Stimulated activated CD4-positive, alpha-beta T cell treated with anti-CD3 and anti-CD28 coated beads, TNF-alpha, amount 100 ng/mL, for 4 hours (primary cell): Measurements from ENCODE around the gene TLE2.
"Not testable (repeated sequence)": the region's sequence is repeated elsewhere in the genome, so short reads cannot be mapped to it uniquely, and the experiment has no call there.

Experiments
- DNase-seq, 3 experiments: peaks; one replicate each; pipeline ENCODE4 v3.0.0-alpha.2; 2020; ENCODE audit warnings: low read depth in 3 of 3

Gene TLE2

GRCh38 chr19:3014135-3014534, 14.9 kb downstream of the TLE2 start:
- no peak for DNase-seq

GRCh38 chr19:3013263-3013725, 15.8 kb downstream of the TLE2 start:
- DNase-seq, result no peak

GRCh38 chr19:3012621-3013262, 16.3 kb downstream of the TLE2 start:
- DNase-seq, result no peak

GRCh38 chr19:3012059-3012458, 17.0 kb downstream of the TLE2 start:
- DNase-seq, result not testable (repeated sequence)

- no peak for DNase-seq
Measured at GRCh38 chr19:3010871-3011270, 18.2 kb downstream of the TLE2 start.

GRCh38 chr19:3008994-3009393, 20.1 kb downstream of the TLE2 start:
- DNase-seq, result no peak

GRCh38 chr19:3007975-3008374, 21.1 kb downstream of the TLE2 start:
- no peak for DNase-seq

GRCh38 chr19:3006075-3006767, 22.9 kb downstream of the TLE2 start:
- no peak for DNase-seq

GRCh38 chr19:3005345-3005744, 23.7 kb downstream of the TLE2 start:
- no peak for DNase-seq

- no peak for DNase-seq
Measured at GRCh38 chr19:3004522-3004921, 24.6 kb downstream of the TLE2 start.

GRCh38 chr19:3003046-3003445, 26.0 kb downstream of the TLE2 start:
- DNase-seq, result no peak

- DNase-seq, result no peak
Measured at GRCh38 chr19:3001235-3001800, 27.8 kb downstream of the TLE2 start.

- no peak for DNase-seq
Measured at GRCh38 chr19:2998642-2999041, 30.4 kb downstream of the TLE2 start.

- no peak for DNase-seq
Measured at GRCh38 chr19:2997720-2998119, 31.4 kb downstream of the TLE2 start.

GRCh38 chr19:2994588-2995131, 34.4 kb downstream of the TLE2 start:
- DNase-seq, result no peak

- DNase-seq, result no peak
Measured at GRCh38 chr19:2993579-2993978, 35.5 kb downstream of the TLE2 start.

GRCh38 chr19:2992958-2993357, 36.1 kb downstream of the TLE2 start:
- DNase-seq, result no peak

- not testable (repeated sequence) for DNase-seq
Measured at GRCh38 chr19:2992333-2992732, 36.7 kb downstream of the TLE2 start.

- no peak for DNase-seq
Measured at GRCh38 chr19:2989236-2989946, 39.7 kb downstream of the TLE2 start.

- no peak for DNase-seq
Measured at GRCh38 chr19:2988568-2988967, 40.5 kb downstream of the TLE2 start.

- no peak for DNase-seq
Measured at GRCh38 chr19:2987797-2988196, 41.3 kb downstream of the TLE2 start.

GRCh38 chr19:2986951-2987524, 42.0 kb downstream of the TLE2 start:
- DNase-seq, result no peak
